GM21825 (cell line): ENCODE data around the gene SALL2.

Source experiments
- ATAC-seq: cut with Tn5 transposase; IDR thresholded peaks from one replicate; pipeline ENCODE4 v1.9.1; 2021; ENCODE audit warnings: mild to moderate bottlenecking, moderate library complexity; ENCODE audit not compliant: unreplicated experiment

Gene SALL2

GRCh38 chr14:21528381-21529348 lies 2.5 kb upstream of the SALL2 start:
- ATAC-seq, result no peak

GRCh38 chr14:21527318-21527679 lies 1.2 kb upstream of the SALL2 start:
- no peak for ATAC-seq

GRCh38 chr14:21526672-21527317 lies 649 bp upstream of the SALL2 start:
- no peak for ATAC-seq

- ATAC-seq, result no peak
These were observed 580 bp downstream of the SALL2 start for GRCh38 chr14:21525571-21525961.

GRCh38 chr14:21524575-21525490 lies 1.3 kb downstream of the SALL2 start:
- no peak for ATAC-seq

- ATAC-seq, result no peak
These were observed 2.9 kb downstream of the SALL2 start for GRCh38 chr14:21523203-21523602.

- ATAC-seq, result no peak
These were observed 4.6 kb downstream of the SALL2 start for GRCh38 chr14:21521501-21521900.

- no peak for ATAC-seq
These were observed 5.4 kb downstream of the SALL2 start for GRCh38 chr14:21520767-21521166.

GRCh38 chr14:21518725-21519124 lies 7.4 kb downstream of the SALL2 start:
- ATAC-seq, result no peak

- no peak for ATAC-seq
These were observed 11.8 kb downstream of the SALL2 start for GRCh38 chr14:21514341-21514740.

- peak; percentile 97 for ATAC-seq
These were observed 15.2 kb downstream of the SALL2 start, which contains the start of gene METTL3 for GRCh38 chr14:21510735-21511657. TSS of gene METTL3 (minus strand) at chr14:21511340. CDS start at chr14:21511223, 117 bp downstream.

GRCh38 chr14:21509432-21510143 lies 16.6 kb downstream of the SALL2 start:
- no peak for ATAC-seq

- ATAC-seq, result no peak
These were observed 19.6 kb downstream of the SALL2 start for GRCh38 chr14:21506557-21506956.

- peak; percentile 67 for ATAC-seq
These were observed 21.1 kb downstream of the SALL2 start for GRCh38 chr14:21505012-21505553.

- no peak for ATAC-seq
These were observed 22.8 kb downstream of the SALL2 start for GRCh38 chr14:21503376-21503775.

GRCh38 chr14:21501568-21501967 lies 24.6 kb downstream of the SALL2 start:
- ATAC-seq, result no peak

- ATAC-seq, result no peak
These were observed 27.3 kb downstream of the SALL2 start for GRCh38 chr14:21498540-21499526.

- ATAC-seq, result no peak
These were observed 29.7 kb downstream of the SALL2 start for GRCh38 chr14:21496453-21496852.
